CD14-positive monocyte (primary cell): ENCODE data around the gene DCAF4. TPM values are rescaled to one million over a fixed set of nuclear protein-coding genes. Genes with fewer than 3 reads are reported as not detected.

Source experiments
- DNase-seq, 3 donors: peaks; one replicate each; pipeline ENCODE4 v3.0.0-alpha.2; 2011 to 2022
- H2AFZ ChIP-seq: 2 replicates; pipeline ENCODE4 v1.6.0; 2012; ENCODE audit warnings: mild to moderate bottlenecking, low read depth, low read length, inconsistent platforms; ENCODE audit not compliant: insufficient read depth, poor library complexity, severe bottlenecking
- H3K27ac ChIP-seq, 2 donors: 1 replicate in 1 of 2; 2 replicates in 1 of 2; pipeline ENCODE4 v1.5.1; 2012 to 2013; ENCODE audit warnings: low read length in 2 of 2, control low read depth in 1 of 2, inconsistent platforms in 1 of 2, low read depth in 1 of 2, mild to moderate bottlenecking in 1 of 2
- H3K27me3 ChIP-seq, 2 donors: one replicate each; pipeline versions ENCODE4 v1.6.0 to v1.6.1; 2011 to 2013; ENCODE audit warnings: low read length in 2 of 2; ENCODE audit not compliant: control insufficient read depth in 2 of 2, insufficient read depth in 2 of 2
- H3K36me3 ChIP-seq, 2 donors: replicated peaks in 1 of 2; 1 replicate in 1 of 2; 2 replicates in 1 of 2; pipeline versions ENCODE4 v1.5.1 to v1.6.1; 2012 to 2013; ENCODE audit warnings: low read length in 2 of 2, control low read depth in 1 of 2, inconsistent platforms in 1 of 2, mild to moderate bottlenecking in 1 of 2; ENCODE audit not compliant: insufficient read depth in 2 of 2, control insufficient read depth in 1 of 2
- H3K4me1 ChIP-seq, 2 donors: 1 replicate in 1 of 2; 2 replicates in 1 of 2; pipeline versions ENCODE4 v1.5.1 to v1.6.1; 2012 to 2013; ENCODE audit warnings: low read length in 2 of 2, control low read depth in 1 of 2, inconsistent platforms in 1 of 2, mild to moderate bottlenecking in 1 of 2, moderate library complexity in 1 of 2; ENCODE audit not compliant: insufficient read depth in 2 of 2, control insufficient read depth in 1 of 2
- H3K4me2 ChIP-seq: replicated peaks from 2 replicates; pipeline ENCODE3; 2012; ENCODE audit warnings: low read length, moderate library complexity, mild to moderate bottlenecking; ENCODE audit not compliant: poor library complexity, severe bottlenecking; ENCODE audit errors: extremely low read depth
- H3K4me3 ChIP-seq, 3 experiments: fragments of 200-600 bp in 1 of 3; sonication (generic) in 1 of 3; replicated peaks in 1 of 3; 1 replicate in 2 of 3; 2 replicates in 1 of 3; pipeline ENCODE4 v1.5.1; 2011 to 2013; ENCODE audit warnings: low read length in 3 of 3, mild to moderate bottlenecking in 3 of 3, control low read depth in 2 of 3, low read depth in 2 of 3, inconsistent platforms in 1 of 3, moderate library complexity in 1 of 3
- H3K79me2 ChIP-seq: 2 replicates; pipeline ENCODE4 v1.6.0; 2012; ENCODE audit warnings: mild to moderate bottlenecking, control low read depth, inconsistent platforms, low read length, moderate library complexity; ENCODE audit not compliant: insufficient read depth
- H3K9ac ChIP-seq: 2 replicates; pipeline ENCODE4 v1.6.0; 2017; ENCODE audit warnings: low read length, mild to moderate bottlenecking; ENCODE audit not compliant: insufficient read depth, poor library complexity, severe bottlenecking
- H3K9me3 ChIP-seq, 2 donors: replicated peaks in 1 of 2; 1 replicate in 1 of 2; 2 replicates in 1 of 2; pipeline versions ENCODE4 v1.5.1 to v1.6.1; 2012 to 2013; ENCODE audit warnings: low read length in 2 of 2, control low read depth in 1 of 2; ENCODE audit not compliant: control insufficient read depth in 1 of 2, insufficient read depth in 1 of 2
- H4K20me1 ChIP-seq: 2 replicates; pipeline ENCODE4 v1.6.0; 2012; ENCODE audit warnings: mild to moderate bottlenecking, low read length, control low read depth, moderate library complexity; ENCODE audit not compliant: insufficient read depth
- H3K27ac Mint-ChIP-seq, 7 donors: one replicate each; pipeline ENCODE4 v1.8.0; 2020; ENCODE audit warnings: mild to moderate bottlenecking in 7 of 7, mixed read lengths in 7 of 7, moderate library complexity in 6 of 7, inconsistent platforms in 2 of 7
- H3K27me3 Mint-ChIP-seq, 3 donors: one replicate each; pipeline ENCODE4 v1.8.0; 2021 to 2022; ENCODE audit warnings: low read depth in 3 of 3, mild to moderate bottlenecking in 3 of 3, mixed read lengths in 3 of 3, moderate library complexity in 3 of 3, inconsistent platforms in 1 of 3
- H3K36me3 Mint-ChIP-seq, 2 donors: one replicate each; pipeline ENCODE4 v1.8.0; 2020; ENCODE audit warnings: mixed read lengths in 2 of 2, inconsistent platforms in 1 of 2, mild to moderate bottlenecking in 1 of 2
- H3K4me1 Mint-ChIP-seq: one replicate; pipeline ENCODE4 v1.8.0; 2020; ENCODE audit warnings: mild to moderate bottlenecking, mixed read lengths
- H3K4me3 Mint-ChIP-seq, 2 donors: one replicate each; pipeline ENCODE4 v1.8.0; 2020; ENCODE audit warnings: mild to moderate bottlenecking in 2 of 2, mixed read lengths in 2 of 2, moderate library complexity in 1 of 2
- H3K9me3 Mint-ChIP-seq, 7 donors: one replicate each; pipeline ENCODE4 v1.8.0; 2020 to 2022; ENCODE audit warnings: mixed read lengths in 7 of 7, mild to moderate bottlenecking in 6 of 7, moderate library complexity in 6 of 7, inconsistent platforms in 2 of 7
- CTCF ChIP-seq: fragments of 200-600 bp; IDR thresholded peaks from one replicate; pipeline ENCODE4 v1.8.0; 2022; ENCODE audit warnings: antibody characterized with exemption, mild to moderate bottlenecking
- WGBS: methylation state at CpG from one replicate; pipeline ENCODE4 v1.1.5; 2013; ENCODE audit warnings: missing lambda C conversion rate; ENCODE audit not compliant: insufficient coverage; 5-methylcytosine and 5-hydroxymethylcytosine counted together
- intact Hi-C, 2 donors: fragments of 100-400 bp; cut with micrococcal nuclease; formaldehyde crosslinking; loops; one replicate each; pipeline versions ENCODE4 v1.15.0 to v1.15.1; 2023
- polyA plus RNA-seq, 3 donors: library from polyadenylated mRNA; depleted of rRNA in 1 of 3; unstranded in 2 of 3; stranded (reverse) in 1 of 3; fragments of 300-500 nt in 2 of 3; fragments of >200 nt in 1 of 3; fragmentation: Illumina TruSeq in 2 of 3; gene quantifications; 1 replicate in 2 of 3; 2 replicates in 1 of 3; pipeline ENCODE4 v1.2.3, GENCODE V29; 2012 to 2021

The DCAF4 gene
- polyA plus RNA-seq, 3 donors, result 1.1 to 7.2 (median 2.3) TPM

- Histone ChIP-seq H3K27me3 (peaks cover 8 to 10% of the 10 kb centered on the region in 2 donors), H3K9ac (no peak overlapping the region), H3K9me3 (no peaks in the 10 kb centered on the region), H4K20me1 (no peaks in the 10 kb centered on the region), H3K4me2 (no peak overlapping the region), H3K27ac (no peak overlapping the region), H3K4me3 (no peak overlapping the region), H3K4me1 (no peaks in the 10 kb centered on the region), H3K36me3 (no peaks in the 10 kb centered on the region), H2AFZ (no peak overlapping the region), H3K79me2 (no peaks in the 10 kb centered on the region)
- Mint-ChIP-seq H3K4me3 (no peak overlapping the region), H3K27ac (no peak overlapping the region), H3K4me1 (no peaks in the 10 kb centered on the region), H3K9me3 (no peaks in the 10 kb centered on the region), H3K36me3 (no peaks in the 10 kb centered on the region), H3K27me3 (peaks cover 11 to 23% (median 14%) of the 10 kb centered on the region in 3 donors)
- intact Hi-C loops, result no loop called here
- TF ChIP-seq CTCF, result no peak
- no CpG with 5 or more reads among the region's 5 CpGs for WGBS
- DNase-seq, result no peak
These were observed 23.3 kb upstream of the DCAF4 start for GRCh38 chr14:72902801-72903530.

DNA sequence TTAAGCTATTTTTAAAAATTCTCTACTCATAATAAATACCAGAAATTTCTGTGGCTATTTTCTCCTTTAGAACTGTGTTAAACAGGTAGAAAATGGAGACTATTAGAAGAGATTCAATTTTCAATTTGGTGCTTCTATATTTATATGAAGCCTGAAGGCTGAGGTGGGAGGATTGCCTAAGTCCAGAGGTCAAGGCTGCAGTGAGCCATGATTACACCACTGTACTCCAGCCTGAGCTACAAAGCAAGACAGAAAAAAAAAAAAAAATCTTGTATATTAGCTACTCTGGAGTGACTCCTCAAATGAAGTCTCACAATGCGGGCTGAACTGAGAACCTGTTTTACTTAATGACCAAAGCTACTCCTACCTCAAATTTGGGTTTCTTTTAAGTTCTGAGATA lies 22.5 kb upstream of the DCAF4 start:
- intact Hi-C loops, result loop anchor here (2.0 kb wide), 1 partner anchor 387 kb away; no protein-coding TSS in a partner anchor
- H3K27ac ChIP-seq, result no peak overlapping the region
- no peak overlapping the region for H3K27ac Mint-ChIP-seq

More for the DNA sequence above, 22.5 kb upstream of the DCAF4 start:
- whole genome bisulfite sequencing, result no CpG with 5 or more reads among the region's 1 CpG
- H3K4me1 Mint-ChIP-seq, result no peaks in the 10 kb centered on the region
- Histone ChIP-seq H4K20me1 (no peaks in the 10 kb centered on the region), H3K4me3 (no peak overlapping the region), H3K79me2 (no peaks in the 10 kb centered on the region), H3K36me3 (no peaks in the 10 kb centered on the region), H3K4me1 (no peaks in the 10 kb centered on the region), H3K9ac (no peak overlapping the region), H3K4me2 (no peak overlapping the region), H3K27me3 (peaks cover 8 to 12% of the 10 kb centered on the region in 2 donors), H2AFZ (no peak overlapping the region), H3K9me3 (no peaks in the 10 kb centered on the region)
- H3K27me3 Mint-ChIP-seq, result peaks cover 10 to 21% (median 13%) of the 10 kb centered on the region in 3 donors
- no peak overlapping the region for H3K4me3 Mint-ChIP-seq
- TF ChIP-seq CTCF, result no peak
- no peak for DNase-seq
- no peaks in the 10 kb centered on the region for H3K36me3 Mint-ChIP-seq
- no peaks in the 10 kb centered on the region for H3K9me3 Mint-ChIP-seq
